HG02970 (cell line): ENCODE results near the gene RGL2.

Experiments
- ATAC-seq: cut with Tn5 transposase; IDR thresholded peaks from one replicate; pipeline ENCODE4 v1.9.1; 2021; ENCODE audit warnings: mild to moderate bottlenecking, moderate library complexity, moderate number of reproducible peaks; ENCODE audit not compliant: unreplicated experiment, low FRiP score

The RGL2 gene

GRCh38 chr6:33316603-33317418, 18.1 kb upstream of the RGL2 start:
- ATAC-seq, result no peak

DNA sequence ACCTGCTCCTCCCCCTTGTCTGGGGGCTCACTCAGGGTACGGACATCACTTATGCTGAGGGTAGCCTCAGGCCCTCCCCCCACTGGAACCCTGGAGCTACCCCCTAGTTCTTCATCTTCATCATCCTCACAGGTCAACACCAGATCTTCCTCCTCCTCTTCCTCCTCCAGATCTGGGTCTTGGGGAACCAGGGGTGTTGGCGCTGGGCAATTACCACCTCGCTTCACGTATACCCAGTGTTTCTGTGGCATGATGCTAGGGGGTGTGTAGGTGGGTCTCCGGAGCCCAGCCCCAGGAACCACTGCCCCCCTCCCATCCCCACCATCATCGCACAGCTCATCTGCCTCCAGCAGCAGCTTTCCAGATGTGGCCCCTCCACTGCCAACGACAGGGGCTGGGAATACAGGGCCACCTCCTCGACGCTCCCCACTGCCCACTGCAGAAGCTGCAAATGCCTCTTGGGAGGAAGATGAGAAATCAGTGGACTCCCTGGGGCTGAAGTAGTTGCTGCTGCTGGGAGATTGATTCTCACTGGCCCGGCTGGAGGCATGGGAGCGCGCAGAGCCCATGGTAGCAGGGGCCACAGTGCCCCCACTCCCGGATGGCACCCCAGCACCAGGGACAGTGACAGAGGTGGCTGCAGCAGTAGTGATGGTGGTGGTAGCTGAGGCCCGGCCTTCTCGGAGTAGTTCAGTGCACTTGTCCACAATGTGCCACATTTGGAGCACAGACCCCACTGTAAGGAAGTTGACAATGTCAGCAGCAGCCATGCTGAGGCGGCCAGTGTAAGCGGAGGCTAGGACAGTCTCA, 17.3 kb upstream of the RGL2 start:
- ATAC-seq, result no peak

- ATAC-seq, result no peak
Measured at GRCh38 chr6:33314943-33315792, 16.4 kb upstream of the RGL2 start.

DNA sequence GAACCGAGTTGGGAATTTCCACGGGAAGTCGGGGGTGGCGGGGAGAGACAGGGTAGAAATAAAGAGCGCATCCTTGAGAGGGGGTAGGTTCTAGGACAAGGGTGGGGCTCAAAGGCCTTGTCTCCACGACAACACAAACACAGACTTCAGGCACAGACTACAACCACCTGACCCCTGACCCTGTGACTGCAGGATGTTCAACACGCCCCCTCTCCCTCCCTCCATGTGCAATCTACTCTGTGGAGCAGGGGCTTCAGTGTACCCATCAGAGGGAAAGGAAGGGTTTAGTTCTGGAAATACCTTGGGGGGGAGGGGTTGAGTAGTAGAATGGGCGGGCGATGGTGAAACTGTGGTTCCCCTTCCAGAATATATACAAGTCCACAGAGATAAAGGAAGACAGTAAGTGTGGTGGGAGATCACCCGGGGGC, 15.8 kb upstream of the RGL2 start:
- no peak for ATAC-seq

DNA sequence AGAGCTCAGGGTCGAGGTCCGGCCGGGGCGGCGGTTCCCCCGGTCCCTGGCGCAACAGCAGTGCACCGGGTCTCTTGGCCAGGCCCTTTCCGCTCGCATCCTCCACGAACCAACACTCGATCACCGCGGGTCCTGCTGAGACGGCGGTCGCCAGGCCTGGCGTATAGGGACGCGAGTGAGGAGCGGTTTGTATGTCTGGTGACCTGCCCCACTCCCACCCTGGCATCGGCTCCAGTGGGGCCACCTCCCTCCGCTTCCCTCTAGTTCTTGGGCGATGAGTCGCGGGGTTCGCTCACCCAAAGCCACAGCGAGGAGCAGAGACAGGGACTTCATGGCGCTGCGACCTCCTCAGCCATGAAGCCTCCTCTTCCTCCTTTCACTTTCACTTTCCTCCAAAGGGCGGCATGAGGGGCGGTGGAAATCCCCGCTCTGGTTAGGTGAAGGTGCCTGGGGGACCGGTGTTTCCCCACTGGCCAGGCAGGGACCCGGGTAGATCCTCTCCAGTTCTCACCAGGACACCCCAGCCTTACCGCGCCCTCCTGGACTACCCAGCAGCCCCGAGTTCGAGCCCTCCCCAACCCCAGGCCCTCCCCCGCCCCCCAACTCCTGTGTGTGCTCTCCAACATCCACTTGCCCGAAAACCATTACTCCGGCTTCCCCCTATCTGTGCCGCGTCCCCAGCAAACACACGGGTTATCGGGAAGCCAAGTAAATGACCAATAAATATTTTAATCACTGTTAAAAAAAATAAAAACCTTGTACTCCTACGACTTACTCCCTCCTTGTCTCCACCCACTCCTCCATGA, 15.2 kb upstream of the RGL2 start, which contains the start of gene TAPBP:
TAPBP (minus strand) TSS at position 370 of the 806 bp plus-strand sequence; CDS start at position 333, 37 bp downstream.
- ATAC-seq, result peak; percentile 43

GRCh38 chr6:33313105-33313708, 14.5 kb upstream of the RGL2 start:
- no peak for ATAC-seq

DNA sequence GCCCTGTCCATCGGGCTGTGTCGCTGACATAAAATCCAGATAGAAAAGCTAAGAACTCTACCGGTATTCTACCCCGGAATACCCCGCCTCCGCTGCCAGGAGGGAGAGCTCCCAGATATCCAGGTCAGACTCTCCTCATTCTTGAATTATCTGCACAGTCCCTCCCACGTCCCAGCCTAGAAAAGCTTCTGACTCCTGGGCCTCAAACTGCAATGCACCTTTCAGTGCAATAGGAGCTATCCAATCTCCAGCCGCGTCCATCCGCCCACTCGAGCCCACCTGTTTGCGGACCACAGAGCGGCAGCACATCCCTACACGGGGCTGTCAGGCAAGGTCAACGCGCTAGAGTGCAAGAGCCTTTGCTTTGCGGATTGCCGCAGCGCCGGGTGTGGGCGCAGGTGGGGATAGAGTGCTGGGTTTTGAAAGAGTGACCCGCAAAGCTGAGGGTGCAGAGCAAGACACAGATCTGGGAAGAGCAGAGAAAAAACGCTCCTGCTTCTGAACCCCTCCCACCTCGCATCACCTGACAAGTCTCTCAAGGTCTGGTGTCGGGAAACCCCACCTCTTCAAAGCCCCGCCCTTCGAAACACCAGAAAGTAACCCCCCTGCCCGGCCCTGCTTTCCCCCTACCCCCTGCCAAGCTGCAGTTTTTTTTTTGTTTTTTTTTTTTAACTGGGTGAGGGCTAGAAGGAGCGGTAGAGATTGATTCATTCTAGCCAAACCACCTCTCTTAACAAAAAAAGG, 13.8 kb upstream of the RGL2 start:
- no peak for ATAC-seq

- no peak for ATAC-seq
Measured at GRCh38 chr6:33306356-33306755, 7.6 kb upstream of the RGL2 start.

DNA sequence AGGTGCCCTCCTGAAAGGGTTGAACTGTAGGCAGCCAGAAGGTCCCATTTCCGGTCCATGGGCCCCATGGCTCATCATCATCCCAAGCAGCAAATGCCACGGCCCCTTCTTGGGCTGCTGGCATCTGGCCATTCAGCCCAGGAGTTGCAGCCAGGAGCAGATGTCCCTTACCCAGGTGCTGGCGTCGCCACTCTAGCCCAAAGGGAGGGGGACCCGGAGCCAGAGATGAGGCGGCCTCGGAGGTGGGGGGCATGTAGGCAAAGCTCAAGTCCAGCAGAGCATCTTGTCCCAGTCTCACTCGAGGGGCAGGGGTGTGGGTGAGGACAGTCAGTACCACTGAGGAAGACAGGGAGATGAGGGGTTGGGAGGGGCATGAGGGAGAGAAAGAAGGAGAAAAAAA, 6.3 kb upstream of the RGL2 start:
- ATAC-seq, result no peak

DNA sequence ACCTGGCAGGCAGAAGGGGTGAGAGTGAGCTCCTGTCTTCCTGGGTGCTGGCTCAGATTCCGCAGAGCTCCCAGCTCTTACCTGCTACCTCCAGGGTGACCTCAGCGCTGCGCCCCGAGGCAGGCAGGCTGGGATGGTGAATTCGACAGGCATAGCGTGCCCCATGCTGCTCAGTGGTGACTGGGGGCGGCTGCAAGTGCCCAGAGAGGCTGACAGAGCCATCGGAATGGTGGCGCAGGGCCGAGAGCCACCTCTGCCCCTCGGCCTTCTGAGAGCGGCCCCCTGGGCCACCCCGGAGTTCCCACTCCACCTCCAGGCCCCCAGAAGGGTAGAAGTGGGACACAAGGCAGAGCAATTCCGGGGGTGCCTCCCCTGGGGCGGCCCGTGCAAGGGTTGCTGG, 5.5 kb upstream of the RGL2 start:
- ATAC-seq, result no peak

- no peak for ATAC-seq
Measured at GRCh38 chr6:33301877-33302276, 3.1 kb upstream of the RGL2 start.

DNA sequence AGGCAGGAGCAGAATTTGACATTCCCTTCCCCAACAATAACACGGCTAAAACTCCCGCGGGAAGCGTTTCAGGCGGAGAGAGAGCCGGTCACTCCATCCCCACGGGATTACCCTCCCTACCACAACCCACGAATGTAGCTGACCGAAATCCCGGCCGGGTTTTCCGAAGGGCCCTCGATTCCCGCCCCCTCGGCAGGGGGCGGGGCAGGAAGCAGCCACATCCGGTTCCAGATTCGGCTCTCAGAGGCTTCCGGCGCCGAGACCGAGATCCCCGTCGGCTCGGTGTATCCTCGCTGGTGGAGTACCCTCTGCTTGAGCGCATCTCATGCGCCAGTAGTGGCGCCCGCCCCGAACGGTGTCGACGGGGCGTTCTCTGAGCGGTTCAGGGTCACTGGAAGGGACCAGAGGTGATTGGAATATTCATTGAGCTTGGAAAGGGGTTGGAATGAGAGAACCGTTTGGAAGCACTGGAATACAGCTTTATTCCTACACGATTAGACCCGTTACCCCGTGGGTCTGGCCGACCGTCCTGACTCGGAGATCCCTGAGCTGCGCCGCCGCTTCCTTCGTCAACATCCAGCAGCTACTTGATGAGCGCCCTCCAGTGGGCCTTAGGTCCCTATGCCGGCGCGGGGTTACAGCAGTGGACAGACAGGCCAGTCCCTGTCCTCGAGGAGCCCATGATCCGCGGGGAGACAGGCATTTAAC, 649 bp upstream of the RGL2 start:
- ATAC-seq, result peak; percentile 71

DNA sequence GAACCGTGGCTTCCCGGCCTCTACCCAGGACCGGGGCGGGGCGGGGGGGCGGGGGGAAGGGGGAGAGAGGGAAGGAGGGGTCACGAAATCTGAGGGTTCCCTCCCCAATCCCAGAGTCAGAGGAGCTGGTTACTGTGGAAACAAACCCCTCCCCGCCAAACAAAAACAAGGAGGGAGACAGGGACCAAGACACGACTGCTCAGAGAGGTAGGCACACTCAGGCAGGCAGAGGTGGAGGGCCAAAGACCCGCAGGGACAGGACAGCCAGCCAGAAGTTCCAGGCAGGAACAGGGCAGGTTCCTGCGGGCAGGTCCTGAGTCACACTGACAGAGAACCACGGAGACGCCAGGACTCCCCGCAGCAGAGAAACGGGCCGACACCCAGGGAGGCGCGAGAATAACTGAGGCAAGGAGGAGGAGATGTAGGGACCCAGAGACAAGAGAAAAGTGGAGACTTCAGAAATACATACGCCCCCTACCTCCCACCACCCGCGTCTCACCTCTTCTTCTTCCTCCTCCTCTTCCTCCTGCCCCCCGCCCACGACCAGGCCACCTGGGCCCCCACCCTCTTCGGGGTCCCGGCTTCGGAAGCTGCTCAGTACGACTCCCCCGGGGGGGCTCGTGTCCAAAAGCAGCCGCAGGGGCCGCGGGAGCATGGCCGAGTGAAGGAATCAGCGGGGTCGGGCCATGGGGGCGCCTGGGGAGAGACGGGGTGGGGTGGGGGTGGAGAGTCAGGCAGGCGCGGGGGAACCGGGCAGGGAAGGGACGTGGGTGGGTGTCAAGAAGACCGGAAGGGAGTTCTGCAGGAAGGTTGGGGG, 578 bp downstream of the RGL2 start:
- no peak for ATAC-seq

DNA sequence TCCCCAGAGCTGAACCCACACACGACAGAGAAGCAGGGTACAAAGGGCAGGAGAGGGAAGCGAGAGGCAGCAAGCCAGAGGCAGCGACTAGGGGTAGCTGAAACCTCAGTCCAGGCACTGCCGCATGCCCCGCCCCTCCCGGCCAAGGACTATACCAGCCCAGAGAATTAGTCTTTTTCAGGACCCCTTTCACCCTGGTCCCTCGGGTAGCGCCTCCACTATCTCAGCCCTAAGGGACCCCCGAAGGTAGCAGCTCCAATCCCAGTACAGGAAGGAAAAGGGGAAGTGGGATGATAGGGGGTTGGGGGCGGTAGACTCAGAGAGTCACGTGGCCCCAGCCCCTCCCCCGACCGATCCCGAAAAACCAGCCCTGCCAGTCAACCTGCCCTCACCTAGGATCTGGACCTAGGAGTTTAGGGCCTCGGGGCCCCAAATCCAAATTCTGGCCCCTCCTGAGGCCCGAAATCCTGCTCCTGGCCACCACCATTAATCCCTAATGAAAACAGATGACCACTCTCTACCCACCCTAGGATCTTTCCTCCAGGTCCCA, 1.3 kb downstream of the RGL2 start:
- ATAC-seq, result no peak

DNA sequence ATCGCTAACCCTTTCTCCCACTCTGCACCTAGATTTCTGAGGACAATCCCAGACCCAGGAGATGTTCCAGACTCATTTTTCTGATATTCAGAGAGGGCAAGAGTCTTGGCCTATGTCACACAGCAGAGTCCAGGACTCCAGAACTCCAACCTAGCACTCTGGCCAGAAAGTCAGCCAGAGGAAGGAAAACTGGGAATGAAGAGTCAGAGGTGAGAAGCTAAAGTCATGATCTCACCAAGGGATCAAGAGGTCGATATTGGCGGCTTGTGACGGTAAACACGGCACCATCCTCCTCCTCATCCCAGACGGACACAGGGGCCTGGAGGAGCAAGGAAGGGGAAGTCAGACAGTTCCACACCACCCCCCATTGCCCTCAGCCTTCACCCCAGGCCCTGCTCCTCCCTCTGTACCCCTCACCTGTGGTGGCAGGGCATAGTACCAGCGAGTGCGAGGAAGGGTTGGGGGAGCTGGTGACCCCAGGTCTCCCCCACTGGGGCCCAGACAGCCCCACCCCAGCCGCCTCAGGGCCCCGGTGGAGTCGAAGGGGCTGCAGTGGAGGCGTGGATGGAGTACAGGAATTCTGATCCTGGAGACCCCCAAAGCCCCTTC, 1.8 kb downstream of the RGL2 start:
- no peak for ATAC-seq

DNA sequence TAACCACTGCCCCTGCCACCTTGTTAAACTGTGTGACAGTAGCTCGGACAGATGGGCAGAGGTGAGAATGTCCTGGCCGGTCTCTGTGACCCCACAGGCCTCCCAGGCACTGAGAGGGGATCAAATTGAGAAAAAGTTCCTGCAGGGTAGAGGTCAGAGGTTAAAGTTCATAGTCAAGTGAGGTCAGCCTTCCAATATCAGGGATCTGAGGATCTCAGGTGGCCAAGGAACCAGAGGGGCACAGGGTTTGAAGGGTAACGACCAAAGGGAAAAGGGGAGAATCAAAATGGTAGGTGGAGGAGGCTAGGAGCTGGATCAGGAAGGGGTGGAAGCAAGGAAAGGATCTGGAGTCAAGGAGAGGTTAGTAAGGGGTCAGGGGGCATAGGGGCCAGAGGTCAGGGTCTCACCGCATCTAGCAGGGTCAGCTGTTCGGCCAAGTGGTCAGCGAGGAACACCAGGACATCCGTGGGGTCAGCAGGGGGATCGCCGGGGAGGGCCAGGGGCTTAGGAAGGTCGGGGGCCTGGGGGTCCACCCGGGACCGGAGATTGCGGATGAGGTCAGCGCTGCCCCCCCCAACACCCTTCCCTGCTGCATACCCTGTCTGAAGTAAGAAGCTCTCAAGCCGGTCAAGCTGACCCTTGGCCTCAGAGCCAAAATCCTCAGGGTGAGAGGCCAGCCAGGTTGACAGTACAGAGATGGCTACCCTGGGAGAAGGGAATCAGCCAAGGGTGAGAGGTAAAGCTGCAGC, 2.9 kb downstream of the RGL2 start:
- no peak for ATAC-seq
